Tibial artery (tissue), 4 donors: ENCODE measurements around the gene LAYN.

Experiments
- DNase-seq, 2 donors: peaks; one replicate each; pipeline ENCODE4 v3.0.0-alpha.2; 2019
- H3K27ac ChIP-seq, 2 donors: fragments of 200-600 bp; sonication (generic) in 1 of 2; 1 replicate in 1 of 2; 2 replicates in 1 of 2; pipeline ENCODE4 v1.5.1; 2018 to 2019; ENCODE audit warnings: mild to moderate bottlenecking in 1 of 2
- H3K27me3 ChIP-seq, 2 donors: fragments of 200-600 bp; sonication (generic) in 1 of 2; one replicate each; pipeline versions ENCODE4 v1.5.1 to v1.6.0; 2016 to 2019
- H3K36me3 ChIP-seq, 3 donors: fragments of 200-600 bp; sonication (generic) in 2 of 3; one replicate each; pipeline ENCODE4 v1.5.1; 2016 to 2019; ENCODE audit warnings: mild to moderate bottlenecking in 2 of 3
- H3K4me1 ChIP-seq, 4 donors: fragments of 200-600 bp; sonication (generic) in 2 of 4; 1 replicate in 3 of 4; 2 replicates in 1 of 4; pipeline ENCODE4 v1.5.1; 2016 to 2019
- H3K4me3 ChIP-seq, 2 donors: fragments of 200-600 bp; sonication (generic) in 1 of 2; 1 replicate in 1 of 2; 2 replicates in 1 of 2; pipeline ENCODE4 v1.5.1; 2018 to 2019; ENCODE audit warnings: mild to moderate bottlenecking in 2 of 2
- H3K9me3 ChIP-seq, 3 donors: fragments of 200-600 bp; sonication (generic) in 1 of 3; one replicate each; pipeline ENCODE4 v1.5.1; 2016 to 2019
- CTCF ChIP-seq, 2 experiments: fragments of 200-600 bp in 1 of 2; fragments of 450-650 bp in 1 of 2; IDR thresholded peaks; one replicate each; pipeline ENCODE4 v1.5.1; 2017 to 2019; ENCODE audit warnings: antibody characterized with exemption in 2 of 2, mild to moderate bottlenecking in 1 of 2, moderate library complexity in 1 of 2
- intact Hi-C: fragments of 100-400 bp; cut with DNase I; formaldehyde crosslinking; loops from one replicate; pipeline ENCODE4 v1.15.0; 2023; ENCODE audit warnings: low total_unique reads

The LAYN gene

GRCh38 chr11:111571829-111572501, 31.4 kb downstream of the LAYN start:
- H3K27ac ChIP-seq = no peak overlapping the region
- H3K36me3 ChIP-seq = no peaks in the 10 kb centered on the region
- no peak for DNase-seq
- H3K4me3 ChIP-seq = no peak overlapping the region
- H3K9me3 ChIP-seq = no peaks in the 10 kb centered on the region
- H3K4me1 ChIP-seq = peaks cover 0 to 39% (median 5%) of the 10 kb centered on the region in 4 donors
- H3K27me3 ChIP-seq = no peaks in the 10 kb centered on the region
- intact Hi-C loops = no loop called here
- TF ChIP-seq CTCF (IDR thresholded peaks at IDR 0.05) = no peak

- Histone ChIP-seq H3K36me3 (no peaks in the 10 kb centered on the region), H3K27me3 (no peaks in the 10 kb centered on the region), H3K9me3 (no peaks in the 10 kb centered on the region), H3K27ac (no peak overlapping the region), H3K4me1 (peaks cover 0 to 39% (median 5%) of the 10 kb centered on the region in 4 donors), H3K4me3 (no peak overlapping the region)
- no peak for DNase-seq
- intact Hi-C loops = no loop called here
- no peak for TF ChIP-seq CTCF (IDR thresholded peaks at IDR 0.05)
Observed at GRCh38 chr11:111572581-111572980, 32.1 kb downstream of the LAYN start.

- Histone ChIP-seq H3K27ac (peak overlapping the region; percentile 47 to 67), H3K27me3 (no peaks in the 10 kb centered on the region), H3K9me3 (no peaks in the 10 kb centered on the region), H3K4me1 (peaks cover 0 to 39% (median 5%) of the 10 kb centered on the region in 4 donors), H3K4me3 (peak overlapping the region; percentile 9 to 35), H3K36me3 (no peaks in the 10 kb centered on the region)
- intact Hi-C loops = no loop called here
- no peak for DNase-seq
- no peak for TF ChIP-seq CTCF (IDR thresholded peaks at IDR 0.05)
Observed at GRCh38 chr11:111573821-111574249, 33.3 kb downstream of the LAYN start.

GRCh38 chr11:111574373-111575225, 34.1 kb downstream of the LAYN start:
- DNase-seq = no peak
- no peaks in the 10 kb centered on the region for H3K27me3 ChIP-seq
- H3K4me1 ChIP-seq = peaks cover 0 to 37% (median 5%) of the 10 kb centered on the region in 4 donors
- intact Hi-C loops = no loop called here
- H3K27ac ChIP-seq = peak overlapping the region; percentile 47 to 67
- H3K36me3 ChIP-seq = no peaks in the 10 kb centered on the region
- peak overlapping the region; percentile 9 to 35 for H3K4me3 ChIP-seq
- no peak for TF ChIP-seq CTCF (IDR thresholded peaks at IDR 0.05)
- no peaks in the 10 kb centered on the region for H3K9me3 ChIP-seq

- no peaks in the 10 kb centered on the region for H3K9me3 ChIP-seq
- no peak overlapping the region for H3K4me3 ChIP-seq
- peaks cover 0 to 29% (median 5%) of the 10 kb centered on the region in 4 donors for H3K4me1 ChIP-seq
- intact Hi-C loops = no loop called here
- TF ChIP-seq CTCF (IDR thresholded peaks at IDR 0.05) = no peak
- no peaks in the 10 kb centered on the region for H3K27me3 ChIP-seq
- no peaks in the 10 kb centered on the region for H3K36me3 ChIP-seq
- DNase-seq = no peak
- no peak overlapping the region for H3K27ac ChIP-seq
Observed at GRCh38 chr11:111575740-111576139, 35.2 kb downstream of the LAYN start.
